HEK293T (cell line): ENCODE data around the gene TP53RK.

Source experiments
- ARNT ChIP-seq: fragments of 450-650 bp; IDR thresholded peaks from 2 replicates; pipeline ENCODE4 v1.6.1; 2017; ENCODE audit warnings: mild to moderate bottlenecking
- ELF4 ChIP-seq: fragments of 450-650 bp; IDR thresholded peaks from 2 replicates; pipeline ENCODE4 v1.6.1; 2017; ENCODE audit warnings: antibody characterized with exemption
- FOXK2 ChIP-seq: fragments of 450-650 bp; IDR thresholded peaks from 2 replicates; pipeline ENCODE4 v1.6.1; 2016; ENCODE audit warnings: mild to moderate bottlenecking
- FOXM1 ChIP-seq: fragments of 450-650 bp; IDR thresholded peaks from 2 replicates; pipeline ENCODE4 v1.6.1; 2017; ENCODE audit warnings: mild to moderate bottlenecking, borderline replicate concordance
- HDGF ChIP-seq: fragments of 450-650 bp; IDR thresholded peaks from 2 replicates; pipeline ENCODE4 v1.6.1; 2017; ENCODE audit warnings: antibody characterized with exemption, borderline replicate concordance
- L3MBTL2 ChIP-seq: fragments of 450-650 bp; conservative IDR thresholded peaks from 2 replicates; pipeline ENCODE4 v1.6.1; 2016; ENCODE audit warnings: mild to moderate bottlenecking
- LEF1 ChIP-seq: fragments of 450-650 bp; IDR thresholded peaks from 2 replicates; pipeline ENCODE4 v1.6.1; 2017; ENCODE audit warnings: mild to moderate bottlenecking, borderline replicate concordance
- PKNOX1 ChIP-seq: fragments of 450-650 bp; IDR thresholded peaks from 2 replicates; pipeline ENCODE4 v1.6.1; 2016
- SP1 ChIP-seq: fragments of 450-650 bp; IDR thresholded peaks from 2 replicates; pipeline ENCODE4 v1.6.1; 2017
- SUZ12 ChIP-seq: fragments of 450-650 bp; IDR thresholded peaks from 2 replicates; pipeline ENCODE4 v1.6.1; 2016; ENCODE audit warnings: mild to moderate bottlenecking
- TARDBP ChIP-seq: fragments of 450-650 bp; IDR thresholded peaks from 2 replicates; pipeline ENCODE4 v1.6.1; 2016
- ZNF384 ChIP-seq: fragments of 450-650 bp; IDR thresholded peaks from 2 replicates; pipeline ENCODE4 v1.6.1; 2016

GRCh38 chr20:46683011-46683667 is 6.1 kb downstream of the TP53RK start:
- no peak for TF ChIP-seq FOXK2
- no peak for TF ChIP-seq SUZ12
- no peak for TF ChIP-seq SP1
- no peak for TF ChIP-seq ELF4
- no peak for TF ChIP-seq ARNT
- no peak for TF ChIP-seq HDGF
- no peak for TF ChIP-seq L3MBTL2
- no peak for TF ChIP-seq LEF1
- no peak for TF ChIP-seq PKNOX1
- no peak for TF ChIP-seq ZNF384
- TF ChIP-seq FOXM1 = no peak
- no peak for TF ChIP-seq TARDBP
